ENCODE results near the gene CAMSAP1.

GRCh38 chr9:135840539-135840938, 66.8 kb downstream of the CAMSAP1 start:
- TF ChIP-seq, protein P1, sequence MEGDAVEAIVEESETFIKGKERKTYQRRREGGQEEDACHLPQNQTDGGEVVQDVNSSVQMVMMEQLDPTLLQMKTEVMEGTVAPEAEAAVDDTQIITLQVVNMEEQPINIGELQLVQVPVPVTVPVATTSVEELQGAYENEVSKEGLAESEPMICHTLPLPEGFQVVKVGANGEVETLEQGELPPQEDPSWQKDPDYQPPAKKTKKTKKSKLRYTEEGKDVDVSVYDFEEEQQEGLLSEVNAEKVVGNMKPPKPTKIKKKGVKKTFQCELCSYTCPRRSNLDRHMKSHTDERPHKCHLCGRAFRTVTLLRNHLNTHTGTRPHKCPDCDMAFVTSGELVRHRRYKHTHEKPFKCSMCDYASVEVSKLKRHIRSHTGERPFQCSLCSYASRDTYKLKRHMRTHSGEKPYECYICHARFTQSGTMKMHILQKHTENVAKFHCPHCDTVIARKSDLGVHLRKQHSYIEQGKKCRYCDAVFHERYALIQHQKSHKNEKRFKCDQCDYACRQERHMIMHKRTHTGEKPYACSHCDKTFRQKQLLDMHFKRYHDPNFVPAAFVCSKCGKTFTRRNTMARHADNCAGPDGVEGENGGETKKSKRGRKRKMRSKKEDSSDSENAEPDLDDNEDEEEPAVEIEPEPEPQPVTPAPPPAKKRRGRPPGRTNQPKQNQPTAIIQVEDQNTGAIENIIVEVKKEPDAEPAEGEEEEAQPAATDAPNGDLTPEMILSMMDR (IDR thresholded peaks at IDR 0.05; ENCODE audit: borderline replicate concordance, extremely low read depth, low read length, poor library complexity, severe bottlenecking), result no peak
- no peak for TF ChIP-seq EZH2 (IDR thresholded peaks at IDR 0.05; ENCODE audit: borderline replicate concordance, low read depth, low read length, severe bottlenecking)
